SU-DHL-6 (cell line): ENCODE results near the gene LCNL1.

Source experiments
- H2AFZ ChIP-seq: fragments of 200-600 bp; sonication (generic); 2 replicates; pipeline ENCODE4 v1.6.1; 2014; ENCODE audit warnings: low read depth, mild to moderate bottlenecking, moderate library complexity, mixed read lengths, antibody characterized with exemption, low read length; ENCODE audit not compliant: severe bottlenecking
- H3F3A ChIP-seq: fragments of 200-600 bp; shearing (Covaris generic); 2 replicates; pipeline ENCODE4 v1.6.0; 2016; ENCODE audit warnings: antibody characterized with exemption, mild to moderate bottlenecking; ENCODE audit not compliant: insufficient read depth
- H3K27ac ChIP-seq: fragments of 200-600 bp; sonication (generic); 2 replicates; pipeline ENCODE4 v1.5.1; 2016; ENCODE audit warnings: low read depth, mild to moderate bottlenecking, low read length, moderate library complexity, mixed read lengths
- H3K27me3 ChIP-seq: fragments of 200-600 bp; sonication (generic), shearing (Covaris generic); 2 replicates; pipeline ENCODE4 v1.6.0; 2014; ENCODE audit warnings: mild to moderate bottlenecking, low read length
- H3K36me3 ChIP-seq: fragments of 200-600 bp; sonication (generic); 2 replicates; pipeline ENCODE4 v1.6.1; 2014; ENCODE audit warnings: mild to moderate bottlenecking, low read length, mixed read lengths
- H3K4me2 ChIP-seq: fragments of 300-600, 200-600 bp; shearing (Covaris generic), sonication (generic); 2 replicates; pipeline ENCODE4 v1.6.0; 2014; ENCODE audit warnings: low read length, low read depth, mild to moderate bottlenecking; ENCODE audit not compliant: poor library complexity, severe bottlenecking
- H3K4me3 ChIP-seq: fragments of 200-600 bp; sonication (generic); 2 replicates; pipeline ENCODE4 v1.5.1; 2014; ENCODE audit warnings: antibody characterized with exemption, low read length, mild to moderate bottlenecking, mixed read lengths; ENCODE audit not compliant: insufficient read depth, poor library complexity, severe bottlenecking
- H3K79me2 ChIP-seq: fragments of 200-600 bp; sonication (generic); 2 replicates; pipeline ENCODE4 v1.6.1; 2014; ENCODE audit warnings: mild to moderate bottlenecking, low read length, moderate library complexity; ENCODE audit not compliant: insufficient read depth
- H3K9ac ChIP-seq: fragments of 200-600 bp; sonication (generic); 2 replicates; pipeline ENCODE4 v1.7.0; 2014; ENCODE audit warnings: mild to moderate bottlenecking, low read length
- H3K9me2 ChIP-seq: fragments of 200-600 bp; sonication (generic); replicated peaks from 2 replicates; pipeline ENCODE4 v1.6.1; 2014; ENCODE audit warnings: low read length; ENCODE audit not compliant: insufficient read depth
- H3K9me3 ChIP-seq: fragments of 200-600 bp; sonication (generic); 2 replicates; pipeline ENCODE4 v1.6.1; 2014; ENCODE audit warnings: low read length, mixed read lengths; ENCODE audit not compliant: insufficient read depth
- H4K20me1 ChIP-seq: fragments of 200-600 bp; sonication (generic); 2 replicates; pipeline ENCODE4 v1.6.1; 2014; ENCODE audit warnings: low read depth, mild to moderate bottlenecking, antibody characterized with exemption, low read length, moderate library complexity, mixed read lengths
- EZH2phosphoT487 ChIP-seq: fragments of 200-600 bp; sonication (generic), shearing (Covaris generic); conservative IDR thresholded peaks from 2 replicates; pipeline ENCODE4 v1.6.1; 2018; ENCODE audit warnings: mild to moderate bottlenecking, antibody characterized with exemption, low read length, moderate library complexity, mixed read lengths
- TF ChIP-seq, protein P1 (sequence below): fragments of 200-600 bp; sonication (generic); IDR thresholded peaks from one replicate; pipeline ENCODE4 v1.5.1; 2017; ENCODE audit warnings: antibody characterized with exemption, mild to moderate bottlenecking, low read length, moderate library complexity; ENCODE audit not compliant: insufficient read depth, poor library complexity, severe bottlenecking

Gene LCNL1

DNA sequence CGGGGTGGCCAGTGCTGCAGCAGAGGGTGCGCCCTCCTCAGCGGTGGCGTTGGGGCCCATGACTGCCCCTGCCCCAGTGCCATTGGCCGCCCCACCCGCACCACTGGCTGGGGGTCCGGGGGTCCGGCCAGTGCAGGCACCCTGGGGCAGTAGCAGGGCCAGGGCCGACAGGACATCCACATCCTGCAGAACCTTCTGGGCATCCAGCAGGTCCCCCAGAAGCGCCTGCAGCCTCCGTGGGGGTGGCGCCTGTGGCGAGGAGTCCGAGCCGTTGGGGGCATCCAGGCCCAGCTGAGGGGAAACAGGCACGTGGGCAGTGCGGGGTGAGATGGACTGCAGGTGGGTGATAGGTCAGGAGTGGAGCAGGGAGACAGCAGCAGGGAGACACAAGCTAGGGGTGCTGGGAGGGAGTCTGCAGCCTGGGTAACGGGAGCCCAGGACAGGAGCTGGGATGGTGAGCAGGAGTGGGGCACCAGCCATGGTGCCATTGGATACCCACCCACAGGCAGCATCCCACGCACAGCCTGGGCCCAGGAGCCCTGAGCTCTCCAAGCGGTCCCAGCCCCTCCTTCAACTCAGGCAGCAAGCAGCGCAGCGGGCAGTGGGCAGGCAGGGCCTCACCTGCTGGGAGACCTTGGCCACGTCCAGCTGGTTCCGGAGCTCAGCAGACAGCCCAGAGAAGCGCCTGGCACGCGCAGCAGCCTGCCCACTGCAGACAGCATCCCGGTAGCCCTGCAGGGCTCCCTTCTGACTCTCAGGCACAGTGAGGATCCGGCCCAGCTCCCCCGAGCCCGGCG, 38.2 kb downstream of the LCNL1 start:
- H3K79me2 ChIP-seq, result no peaks in the 10 kb centered on the region
- no peak overlapping the region for H3K4me3 ChIP-seq
- H3K9me3 ChIP-seq, result no peaks in the 10 kb centered on the region
- no peaks in the 10 kb centered on the region for H3K9me2 ChIP-seq
- H3K36me3 ChIP-seq, result no peaks in the 10 kb centered on the region
- TF ChIP-seq, protein P1, sequence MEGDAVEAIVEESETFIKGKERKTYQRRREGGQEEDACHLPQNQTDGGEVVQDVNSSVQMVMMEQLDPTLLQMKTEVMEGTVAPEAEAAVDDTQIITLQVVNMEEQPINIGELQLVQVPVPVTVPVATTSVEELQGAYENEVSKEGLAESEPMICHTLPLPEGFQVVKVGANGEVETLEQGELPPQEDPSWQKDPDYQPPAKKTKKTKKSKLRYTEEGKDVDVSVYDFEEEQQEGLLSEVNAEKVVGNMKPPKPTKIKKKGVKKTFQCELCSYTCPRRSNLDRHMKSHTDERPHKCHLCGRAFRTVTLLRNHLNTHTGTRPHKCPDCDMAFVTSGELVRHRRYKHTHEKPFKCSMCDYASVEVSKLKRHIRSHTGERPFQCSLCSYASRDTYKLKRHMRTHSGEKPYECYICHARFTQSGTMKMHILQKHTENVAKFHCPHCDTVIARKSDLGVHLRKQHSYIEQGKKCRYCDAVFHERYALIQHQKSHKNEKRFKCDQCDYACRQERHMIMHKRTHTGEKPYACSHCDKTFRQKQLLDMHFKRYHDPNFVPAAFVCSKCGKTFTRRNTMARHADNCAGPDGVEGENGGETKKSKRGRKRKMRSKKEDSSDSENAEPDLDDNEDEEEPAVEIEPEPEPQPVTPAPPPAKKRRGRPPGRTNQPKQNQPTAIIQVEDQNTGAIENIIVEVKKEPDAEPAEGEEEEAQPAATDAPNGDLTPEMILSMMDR, result no peak
- no peak for TF ChIP-seq EZH2phosphoT487
- no peak overlapping the region for H2AFZ ChIP-seq
- no peaks in the 10 kb centered on the region for H3F3A ChIP-seq
- H3K27ac ChIP-seq, result no peak overlapping the region
- no peaks in the 10 kb centered on the region for H3K27me3 ChIP-seq
- no peak overlapping the region for H3K9ac ChIP-seq
- no peak overlapping the region for H3K4me2 ChIP-seq
- H4K20me1 ChIP-seq, result no peaks in the 10 kb centered on the region

DNA sequence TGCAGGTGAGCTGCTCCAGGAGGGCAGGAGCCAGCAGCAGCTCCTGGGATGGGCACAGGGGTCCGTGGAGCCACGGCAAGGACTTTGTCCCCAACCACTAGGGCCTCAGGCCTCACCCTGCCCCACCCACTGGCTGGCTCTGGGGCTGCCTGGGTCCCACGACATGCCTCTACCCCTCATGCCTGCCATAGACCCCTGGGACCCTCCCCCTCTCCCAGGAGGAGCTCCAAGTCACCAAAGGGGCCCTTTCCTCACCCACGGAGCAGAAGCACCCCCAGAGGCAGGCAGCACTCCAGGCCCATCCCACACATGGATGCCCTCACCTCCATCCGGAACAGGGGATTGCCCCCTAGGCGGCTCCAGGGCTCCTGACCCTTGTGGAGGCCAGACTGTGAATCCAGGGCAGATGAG, 38.8 kb downstream of the LCNL1 start:
- no peaks in the 10 kb centered on the region for H3K9me3 ChIP-seq
- H3F3A ChIP-seq, result no peaks in the 10 kb centered on the region
- no peaks in the 10 kb centered on the region for H3K27me3 ChIP-seq
- no peak overlapping the region for H3K4me3 ChIP-seq
- no peak overlapping the region for H2AFZ ChIP-seq
- no peaks in the 10 kb centered on the region for H3K79me2 ChIP-seq
- H3K36me3 ChIP-seq, result no peaks in the 10 kb centered on the region
- TF ChIP-seq, protein P1, result no peak
- no peaks in the 10 kb centered on the region for H4K20me1 ChIP-seq
- no peaks in the 10 kb centered on the region for H3K9me2 ChIP-seq
- no peak overlapping the region for H3K9ac ChIP-seq
- H3K27ac ChIP-seq, result no peak overlapping the region
- H3K4me2 ChIP-seq, result no peak overlapping the region

DNA sequence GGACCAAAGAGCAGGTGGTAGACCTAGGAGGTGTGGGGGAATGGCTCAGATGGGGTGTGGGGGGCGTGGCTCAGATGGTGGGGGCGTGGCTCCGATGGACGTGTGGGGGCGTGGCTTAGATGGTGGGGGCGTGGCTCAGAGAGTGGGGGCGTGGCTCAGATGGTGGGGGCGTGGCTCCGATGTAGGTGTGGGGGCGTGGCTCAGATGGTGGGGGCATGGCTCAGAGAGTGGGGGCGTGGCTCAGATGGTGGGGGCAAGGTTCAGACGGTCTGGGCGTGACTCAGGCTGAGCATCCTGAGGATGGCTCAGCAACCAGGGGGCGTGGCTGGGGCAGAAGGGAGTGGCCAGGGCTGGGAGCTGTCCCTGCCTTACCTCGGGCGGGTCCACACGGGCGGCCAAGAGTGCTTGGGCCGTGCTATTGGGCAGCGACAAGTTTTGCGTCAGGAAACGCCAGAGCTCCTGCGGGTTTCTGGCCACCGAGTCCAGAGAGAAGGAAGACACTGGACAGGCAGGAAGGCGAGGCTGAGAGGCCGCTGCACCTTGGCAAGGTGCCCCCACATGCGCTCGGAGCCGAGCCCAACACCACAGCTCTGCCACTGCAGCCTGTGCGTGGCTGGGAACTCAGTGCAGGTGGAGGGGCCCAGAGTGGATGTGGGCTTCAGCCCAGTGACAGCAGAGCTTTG, 39.3 kb downstream of the LCNL1 start:
- Histone ChIP-seq H4K20me1 (no peaks in the 10 kb centered on the region), H2AFZ (no peak overlapping the region), H3K9ac (no peak overlapping the region), H3K27me3 (no peaks in the 10 kb centered on the region), H3K4me2 (no peak overlapping the region), H3K9me3 (no peaks in the 10 kb centered on the region), H3K36me3 (no peaks in the 10 kb centered on the region), H3K79me2 (no peaks in the 10 kb centered on the region), H3F3A (no peaks in the 10 kb centered on the region), H3K9me2 (no peaks in the 10 kb centered on the region), H3K27ac (no peak overlapping the region), H3K4me3 (no peak overlapping the region)
- TF ChIP-seq EZH2phosphoT487, result no peak
- TF ChIP-seq, protein P1, result no peak
